LHCN-M2 (cell line): Measurements from ENCODE around the gene PCSK4. TPM values are rescaled to one million over a fixed set of nuclear protein-coding genes. Genes with fewer than 3 reads are reported as not detected.
A peak's percentile ranks its signal among the peaks of the same experiment; 100 is the strongest.

ENCODE experiments used
- DNase-seq: peaks from one replicate; pipeline ENCODE4 v3.0.0-alpha.2; 2012; ENCODE audit warnings: low read depth
- total RNA-seq: library from RNA; depleted of rRNA; stranded (reverse); fragments of >200 nt; gene quantifications from 2 replicates; pipeline ENCODE4 v1.2.3, GENCODE V29; 2014

Gene PCSK4
- total RNA-seq, 1 experiment from 2014 or later = 5.4 TPM

DNA sequence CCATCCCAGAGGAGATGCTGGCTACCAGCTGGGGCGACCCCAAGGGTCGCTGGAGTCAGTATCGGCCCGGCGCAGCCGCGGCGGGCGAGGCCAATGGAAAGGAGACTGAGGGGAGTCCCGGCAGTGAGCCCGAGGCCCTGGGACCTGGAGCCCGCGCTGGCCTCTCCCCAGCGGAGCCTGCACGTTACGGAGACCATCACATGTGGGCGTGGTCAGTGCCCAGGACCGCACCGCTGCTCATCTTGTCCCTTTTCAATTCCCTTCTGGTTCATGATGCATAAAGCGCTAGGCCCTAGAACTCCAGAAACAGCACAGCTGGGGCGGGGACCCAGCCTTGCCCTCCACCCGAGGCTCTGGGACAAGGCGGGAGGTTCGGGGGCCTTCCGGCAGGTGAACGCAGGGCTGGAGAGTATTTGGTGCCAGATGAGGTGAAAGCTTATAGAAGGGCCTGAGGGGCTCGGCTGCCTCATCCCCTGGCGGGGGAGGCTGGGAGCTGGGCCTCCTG lies 19.1 kb downstream of the PCSK4 start:
- no peak for DNase-seq

DNA sequence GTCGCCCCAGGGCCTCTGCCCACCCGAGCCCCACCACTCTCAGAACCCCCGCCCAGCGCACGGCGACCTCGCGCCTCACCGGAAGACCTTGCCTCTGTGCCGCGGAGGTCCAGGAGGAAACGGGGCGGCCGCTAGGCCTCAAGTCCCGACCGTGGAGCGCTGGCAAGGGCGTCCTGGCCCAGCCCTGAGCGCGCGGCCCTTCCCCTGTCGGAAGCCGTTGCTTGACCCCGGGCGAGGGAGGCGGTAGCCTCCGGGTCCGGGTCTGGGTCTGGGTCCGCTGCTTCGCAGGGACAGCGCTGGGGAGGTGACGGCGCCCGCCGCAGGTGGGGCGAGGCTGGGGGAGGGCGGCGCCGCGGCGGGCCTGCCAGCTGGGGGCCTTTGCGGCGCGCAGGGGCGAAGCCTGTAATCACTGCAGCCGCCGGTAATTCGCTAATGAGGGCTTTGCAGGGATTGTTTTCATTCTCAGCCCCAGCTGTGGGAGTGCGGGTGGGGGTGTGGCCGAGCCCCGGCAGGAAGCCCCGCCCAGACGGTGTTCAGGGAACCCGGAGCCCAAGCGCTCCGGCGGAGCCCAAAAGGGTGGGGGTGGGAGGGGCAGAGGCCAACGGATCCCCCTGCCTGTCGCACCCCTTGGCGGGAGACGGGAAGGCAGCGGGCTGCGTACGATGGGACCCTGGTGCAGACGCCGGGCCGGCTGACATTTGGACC lies 19.7 kb downstream of the PCSK4 start:
- DNase-seq = no peak

DNA sequence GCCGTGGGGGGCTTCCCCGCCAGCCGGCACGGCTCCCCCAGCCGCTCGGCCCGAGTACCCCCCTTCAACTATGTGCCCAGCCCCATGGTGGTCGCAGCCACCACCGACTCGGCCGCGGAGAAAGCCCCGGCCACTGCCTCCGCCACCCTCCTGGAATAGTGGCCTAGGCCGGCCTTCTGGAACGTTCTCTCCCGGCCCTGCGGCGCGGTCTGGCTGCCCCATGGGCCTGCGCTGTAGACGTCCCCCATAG lies 20.2 kb downstream of the PCSK4 start:
- DNase-seq = no peak

DNA sequence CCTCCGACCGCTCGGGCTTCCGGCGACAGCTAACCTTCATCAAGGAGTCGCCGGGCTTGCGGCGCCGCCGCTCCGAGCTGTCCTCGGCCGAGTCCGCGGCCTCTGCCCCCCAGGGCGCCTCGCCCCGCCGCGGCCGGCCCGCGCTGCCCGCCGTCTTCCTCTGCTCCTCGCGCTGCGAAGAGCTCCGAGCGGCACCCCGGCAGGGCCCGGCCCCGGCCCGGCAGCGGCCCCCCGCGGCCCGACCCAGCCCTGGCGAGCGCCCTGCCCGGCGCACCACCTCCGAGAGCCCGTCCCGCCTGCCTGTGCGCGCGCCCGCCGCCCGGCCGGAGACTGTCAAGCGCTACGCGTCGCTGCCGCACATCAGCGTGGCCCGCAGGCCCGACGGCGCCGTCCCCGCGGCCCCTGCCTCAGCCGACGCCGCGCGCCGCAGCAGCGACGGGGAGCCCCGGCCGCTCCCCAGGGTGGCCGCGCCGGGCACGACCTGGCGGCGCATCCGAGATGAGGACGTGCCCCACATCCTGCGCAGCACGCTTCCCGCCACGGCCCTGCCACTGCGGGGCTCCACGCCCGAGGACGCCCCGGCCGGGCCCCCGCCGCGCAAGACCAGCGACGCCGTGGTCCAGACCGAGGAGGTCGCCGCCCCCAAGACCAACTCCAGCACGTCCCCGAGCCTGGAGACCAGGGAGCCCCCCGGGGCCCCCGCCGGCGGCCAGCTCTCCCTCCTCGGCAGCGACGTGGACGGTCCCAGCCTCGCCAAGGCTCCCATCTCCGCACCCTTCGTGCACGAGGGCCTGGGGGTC lies 20.7 kb downstream of the PCSK4 start:
- no peak for DNase-seq

DNA sequence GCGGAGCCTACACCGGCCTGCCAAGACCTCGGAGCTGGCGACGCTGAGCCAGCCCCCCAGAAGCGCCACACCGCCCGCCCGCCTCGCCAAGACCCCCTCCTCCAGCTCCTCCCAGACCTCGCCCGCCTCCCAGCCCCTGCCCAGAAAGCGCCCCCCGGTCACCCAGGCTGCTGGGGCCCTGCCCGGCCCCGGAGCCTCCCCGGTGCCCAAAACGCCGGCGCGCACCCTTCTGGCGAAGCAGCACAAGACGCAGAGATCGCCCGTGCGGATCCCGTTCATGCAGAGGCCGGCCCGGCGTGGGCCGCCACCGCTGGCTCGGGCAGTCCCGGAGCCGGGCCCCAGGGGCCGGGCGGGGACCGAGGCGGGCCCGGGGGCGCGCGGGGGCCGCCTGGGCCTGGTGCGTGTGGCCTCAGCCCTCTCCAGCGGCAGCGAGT lies 21.3 kb downstream of the PCSK4 start:
- DNase-seq = peak; percentile 38

DNA sequence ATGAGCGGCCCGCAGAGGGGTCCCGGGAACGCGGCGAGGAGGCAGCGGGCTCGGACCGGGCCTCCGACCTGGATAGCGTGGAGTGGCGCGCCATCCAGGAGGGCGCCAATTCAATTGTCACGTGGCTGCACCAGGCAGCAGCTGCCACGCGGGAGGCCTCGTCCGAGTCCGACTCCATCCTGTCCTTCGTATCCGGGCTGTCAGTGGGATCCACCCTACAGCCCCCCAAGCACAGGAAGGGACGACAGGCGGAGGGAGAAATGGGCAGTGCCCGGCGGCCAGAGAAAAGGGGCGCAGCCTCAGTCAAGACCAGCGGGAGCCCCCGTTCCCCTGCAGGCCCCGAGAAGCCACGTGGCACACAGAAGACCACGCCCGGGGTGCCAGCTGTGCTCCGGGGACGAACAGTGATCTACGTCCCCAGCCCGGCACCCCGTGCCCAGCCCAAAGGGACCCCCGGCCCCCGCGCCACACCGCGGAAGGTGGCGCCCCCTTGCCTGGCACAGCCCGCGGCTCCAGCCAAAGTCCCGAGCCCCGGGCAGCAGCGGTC lies 21.8 kb downstream of the PCSK4 start:
- no peak for DNase-seq

DNA sequence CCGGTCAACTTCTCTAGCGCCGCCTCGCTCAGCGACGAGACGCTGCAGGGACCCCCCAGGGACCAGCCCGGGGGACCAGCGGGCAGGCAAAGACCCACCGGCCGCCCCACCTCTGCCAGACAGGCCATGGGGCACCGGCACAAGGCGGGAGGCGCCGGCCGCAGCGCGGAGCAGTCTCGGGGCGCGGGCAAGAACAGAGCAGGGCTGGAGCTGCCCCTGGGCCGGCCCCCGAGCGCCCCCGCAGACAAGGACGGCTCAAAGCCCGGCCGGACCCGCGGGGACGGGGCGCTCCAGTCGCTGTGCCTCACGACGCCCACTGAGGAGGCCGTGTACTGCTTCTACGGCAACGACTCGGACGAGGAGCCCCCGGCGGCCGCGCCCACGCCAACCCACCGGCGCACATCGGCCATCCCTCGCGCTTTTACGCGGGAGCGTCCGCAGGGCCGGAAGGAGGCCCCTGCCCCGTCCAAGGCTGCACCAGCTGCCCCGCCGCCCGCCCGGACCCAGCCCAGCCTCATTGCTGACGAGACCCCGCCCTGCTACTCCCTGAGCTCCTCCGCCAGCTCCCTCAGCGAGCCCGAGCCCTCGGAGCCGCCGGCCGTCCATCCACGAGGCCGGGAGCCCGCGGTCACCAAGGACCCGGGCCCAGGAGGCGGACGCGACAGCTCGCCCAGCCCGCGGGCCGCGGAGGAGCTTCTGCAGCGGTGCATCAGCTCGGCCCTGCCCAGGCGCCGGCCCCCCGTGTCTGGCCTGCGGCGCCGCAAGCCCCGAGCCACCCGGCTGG lies 22.5 kb downstream of the PCSK4 start:
- DNase-seq = no peak

DNA sequence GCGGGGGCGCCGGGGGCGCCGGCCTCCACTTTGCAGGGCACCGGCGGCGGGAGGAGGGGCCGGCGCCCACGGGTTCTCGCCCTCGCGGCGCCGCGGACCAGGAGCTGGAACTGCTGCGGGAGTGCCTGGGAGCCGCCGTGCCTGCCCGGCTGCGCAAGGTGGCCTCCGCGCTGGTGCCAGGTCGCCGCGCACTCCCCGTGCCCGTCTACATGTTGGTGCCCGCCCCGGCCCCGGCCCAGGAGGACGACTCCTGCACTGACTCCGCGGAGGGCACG lies 23.0 kb downstream of the PCSK4 start:
- no peak for DNase-seq

DNA sequence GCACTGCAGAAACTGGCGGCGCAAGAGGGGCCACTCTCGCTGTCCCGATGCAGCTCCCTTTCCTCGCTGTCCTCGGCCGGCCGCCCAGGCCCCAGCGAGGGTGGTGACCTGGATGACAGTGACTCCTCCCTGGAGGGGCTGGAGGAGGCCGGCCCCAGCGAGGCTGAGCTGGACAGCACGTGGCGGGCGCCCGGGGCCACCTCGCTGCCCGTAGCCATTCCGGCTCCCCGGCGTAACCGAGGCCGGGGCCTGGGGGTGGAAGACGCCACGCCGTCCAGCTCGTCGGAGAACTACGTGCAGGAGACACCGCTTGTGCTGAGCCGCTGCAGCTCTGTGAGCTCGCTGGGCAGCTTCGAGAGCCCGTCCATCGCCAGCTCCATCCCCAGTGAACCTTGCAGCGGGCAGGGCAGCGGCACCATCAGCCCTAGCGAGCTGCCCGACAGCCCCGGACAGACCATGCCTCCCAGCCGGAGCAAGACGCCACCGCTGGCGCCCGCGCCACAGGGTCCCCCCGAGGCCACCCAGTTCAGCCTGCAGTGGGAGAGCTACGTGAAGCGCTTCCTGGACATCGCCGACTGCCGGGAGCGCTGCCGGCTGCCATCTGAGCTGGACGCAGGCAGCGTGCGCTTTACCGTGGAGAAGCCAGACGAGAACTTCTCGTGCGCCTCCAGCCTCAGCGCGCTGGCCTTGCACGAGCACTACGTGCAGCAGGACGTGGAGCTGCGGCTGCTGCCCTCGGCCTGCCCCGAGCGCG lies 23.5 kb downstream of the PCSK4 start:
- no peak for DNase-seq

DNA sequence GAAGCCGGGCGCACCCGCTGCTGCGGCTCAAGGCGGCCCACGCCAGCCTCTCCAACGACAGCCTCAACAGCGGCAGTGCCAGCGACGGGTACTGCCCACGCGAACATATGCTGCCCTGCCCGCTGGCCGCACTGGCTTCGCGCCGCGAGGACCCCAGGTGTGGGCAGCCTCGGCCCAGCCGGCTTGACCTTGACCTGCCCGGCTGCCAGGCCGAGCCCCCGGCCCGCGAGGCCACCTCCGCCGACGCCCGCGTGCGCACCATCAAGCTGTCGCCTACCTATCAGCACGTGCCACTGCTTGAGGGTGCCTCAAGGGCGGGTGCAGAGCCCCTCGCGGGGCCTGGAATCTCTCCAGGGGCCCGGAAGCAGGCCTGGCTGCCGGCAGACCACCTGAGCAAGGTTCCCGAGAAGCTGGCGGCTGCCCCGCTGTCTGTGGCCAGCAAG lies 24.1 kb downstream of the PCSK4 start:
- DNase-seq = no peak

DNA sequence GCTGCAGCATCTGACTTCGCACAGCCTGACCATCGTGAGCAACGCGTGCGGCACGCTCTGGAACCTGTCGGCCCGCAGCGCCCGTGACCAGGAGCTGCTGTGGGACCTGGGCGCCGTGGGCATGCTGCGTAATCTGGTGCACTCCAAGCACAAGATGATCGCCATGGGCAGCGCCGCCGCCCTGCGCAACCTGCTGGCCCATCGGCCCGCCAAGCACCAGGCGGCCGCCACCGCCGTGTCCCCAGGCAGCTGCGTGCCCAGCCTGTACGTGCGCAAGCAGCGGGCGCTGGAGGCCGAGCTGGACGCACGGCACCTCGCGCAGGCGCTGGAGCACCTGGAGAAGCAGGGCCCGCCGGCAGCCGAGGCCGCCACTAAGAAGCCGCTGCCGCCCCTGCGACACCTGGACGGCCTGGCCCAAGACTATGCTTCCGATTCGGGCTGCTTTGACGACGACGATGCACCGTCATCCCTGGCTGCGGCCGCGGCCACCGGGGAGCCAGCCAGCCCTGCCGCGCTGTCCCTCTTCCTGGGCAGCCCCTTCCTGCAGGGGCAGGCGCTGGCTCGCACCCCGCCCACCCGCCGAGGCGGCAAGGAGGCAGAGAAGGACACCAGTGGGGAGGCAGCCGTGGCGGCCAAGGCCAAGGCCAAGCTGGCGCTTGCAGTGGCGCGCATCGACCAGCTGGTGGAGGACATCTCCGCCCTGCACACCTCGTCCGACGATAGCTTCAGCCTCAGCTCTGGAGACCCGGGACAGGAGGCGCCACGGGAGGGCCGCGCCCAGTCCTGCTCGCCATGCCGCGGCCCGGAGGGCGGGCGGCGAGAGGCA lies 24.7 kb downstream of the PCSK4 start:
- no peak for DNase-seq

DNA sequence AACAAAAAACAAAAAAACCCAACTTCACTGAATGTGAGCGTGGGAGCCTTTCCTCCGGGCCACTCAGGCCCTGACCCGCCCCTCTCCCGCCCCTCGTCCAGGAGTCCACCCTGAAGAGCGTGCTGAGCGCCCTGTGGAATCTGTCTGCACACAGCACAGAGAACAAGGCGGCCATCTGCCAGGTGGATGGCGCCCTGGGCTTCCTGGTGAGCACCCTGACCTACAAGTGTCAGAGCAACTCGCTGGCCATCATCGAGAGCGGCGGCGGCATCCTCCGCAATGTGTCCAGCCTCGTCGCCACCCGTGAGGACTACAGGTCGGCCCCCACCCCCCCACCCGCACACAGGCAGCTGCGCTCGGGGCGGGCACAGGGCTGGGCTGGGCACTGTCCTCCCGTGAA lies 28.3 kb downstream of the PCSK4 start:
- DNase-seq = no peak

DNA sequence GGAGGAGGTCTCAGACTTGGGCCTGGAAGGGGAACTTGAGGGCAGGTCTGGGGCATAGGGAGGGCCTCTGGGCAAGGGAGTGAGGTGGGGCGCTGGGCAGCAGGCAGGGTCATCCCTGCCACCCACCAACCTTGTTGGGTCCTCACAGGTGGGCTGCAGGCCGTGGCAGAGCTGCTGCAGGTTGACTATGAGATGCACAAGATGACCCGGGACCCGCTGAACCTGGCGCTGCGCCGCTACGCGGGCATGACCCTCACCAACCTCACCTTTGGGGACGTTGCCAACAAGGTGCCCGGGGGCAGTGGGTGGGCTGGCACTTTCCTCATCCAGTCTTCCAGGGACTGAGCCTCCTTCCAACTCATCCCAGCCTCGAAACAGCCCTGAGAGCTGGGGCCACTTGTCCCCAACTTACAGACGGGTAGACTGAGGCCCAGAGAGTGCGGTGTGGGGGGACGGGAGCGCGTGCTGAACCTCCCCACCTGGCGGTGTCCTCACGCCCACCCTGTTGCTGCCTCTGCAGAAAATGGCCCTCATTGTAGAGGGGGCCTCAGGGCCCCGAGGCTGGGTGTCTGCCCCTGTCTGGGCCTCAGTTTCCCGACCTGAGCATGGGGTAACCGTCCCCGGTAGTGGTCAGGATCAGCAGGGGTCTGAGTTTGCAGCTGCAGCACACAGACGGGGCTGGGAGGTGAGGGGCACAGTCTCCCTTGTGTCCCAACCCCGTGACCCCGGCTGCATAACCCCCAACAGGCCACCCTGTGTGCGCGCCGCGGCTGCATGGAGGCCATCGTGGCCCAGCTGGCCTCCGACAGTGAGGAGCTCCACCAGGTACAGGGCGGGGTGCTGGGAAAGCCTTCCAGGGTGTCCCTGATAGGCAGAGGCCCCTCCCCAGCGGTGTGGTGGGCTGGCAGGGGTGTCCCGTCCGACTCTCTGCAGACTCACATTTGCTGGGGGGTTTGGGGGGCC lies 29.8 kb downstream of the PCSK4 start:
- no peak for DNase-seq

DNA sequence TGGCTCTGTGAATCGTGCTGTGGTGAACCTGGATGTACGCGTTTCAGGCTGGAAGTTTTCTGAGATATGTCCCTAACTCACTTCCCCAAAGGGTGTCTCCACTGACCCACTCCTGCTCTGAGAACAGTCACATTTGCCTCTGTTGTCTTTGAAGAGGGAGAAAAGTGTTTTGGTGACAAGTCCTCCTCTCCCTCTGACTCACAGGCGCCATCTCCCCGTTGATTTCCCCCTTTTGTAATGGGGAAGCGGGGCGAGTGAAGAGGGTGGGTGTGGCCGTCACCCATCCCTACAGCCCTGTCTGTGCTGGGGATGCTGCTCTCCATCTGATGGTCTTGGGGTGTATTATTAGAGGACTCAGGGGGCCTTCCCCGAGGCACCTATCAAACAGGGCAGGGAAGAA lies 30.7 kb downstream of the PCSK4 start:
- no peak for DNase-seq

DNA sequence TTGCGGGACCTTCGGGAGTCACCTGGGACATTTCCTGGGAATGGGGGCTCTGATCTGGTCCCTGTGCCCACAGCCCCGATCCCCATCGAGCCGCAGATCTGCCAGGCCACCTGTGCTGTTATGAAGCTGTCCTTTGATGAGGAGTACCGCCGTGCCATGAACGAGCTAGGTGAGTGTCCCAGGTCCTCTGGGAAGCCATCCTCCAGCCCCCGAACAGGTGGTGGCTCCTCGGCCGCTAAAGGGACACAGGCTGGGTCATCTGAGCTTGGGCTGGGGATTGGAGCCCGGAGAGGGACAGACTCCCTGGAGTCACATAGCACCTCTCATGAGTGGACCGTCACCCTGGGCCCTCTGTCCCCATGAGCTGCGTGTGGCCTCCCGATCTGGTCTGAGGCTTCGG lies 32.3 kb downstream of the PCSK4 start:
- no peak for DNase-seq

DNA sequence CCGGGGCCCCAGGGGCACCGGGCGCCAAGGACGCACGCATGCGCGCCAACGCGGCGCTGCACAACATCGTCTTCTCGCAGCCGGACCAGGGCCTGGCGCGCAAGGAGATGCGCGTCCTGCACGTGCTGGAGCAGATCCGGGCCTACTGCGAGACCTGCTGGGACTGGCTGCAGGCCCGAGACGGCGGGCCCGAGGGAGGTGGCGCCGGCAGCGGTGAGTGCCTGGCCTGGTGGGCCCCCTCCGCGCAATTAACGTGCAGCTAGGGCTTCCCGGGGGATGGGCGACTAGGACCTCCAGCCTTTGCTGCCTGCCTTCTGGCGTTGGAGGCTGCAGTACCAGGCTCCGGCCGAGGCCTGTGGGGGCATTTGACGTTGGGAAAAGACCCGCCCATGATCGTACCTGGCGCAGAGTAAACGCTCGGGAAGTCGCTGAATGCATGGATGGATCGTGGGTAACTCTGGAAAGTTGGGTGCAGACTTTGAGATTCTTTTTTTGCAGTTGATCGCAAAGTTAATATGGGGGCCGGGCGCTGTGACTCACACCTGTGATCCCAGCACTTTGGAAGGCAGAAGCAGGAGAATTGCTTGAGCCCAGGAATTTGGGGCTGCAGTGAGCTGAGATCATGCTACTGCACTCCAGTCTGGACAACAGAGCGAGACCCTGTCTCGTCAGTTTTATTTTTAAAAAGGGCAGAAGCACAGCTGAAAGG lies 33.0 kb downstream of the PCSK4 start:
- DNase-seq = no peak

DNA sequence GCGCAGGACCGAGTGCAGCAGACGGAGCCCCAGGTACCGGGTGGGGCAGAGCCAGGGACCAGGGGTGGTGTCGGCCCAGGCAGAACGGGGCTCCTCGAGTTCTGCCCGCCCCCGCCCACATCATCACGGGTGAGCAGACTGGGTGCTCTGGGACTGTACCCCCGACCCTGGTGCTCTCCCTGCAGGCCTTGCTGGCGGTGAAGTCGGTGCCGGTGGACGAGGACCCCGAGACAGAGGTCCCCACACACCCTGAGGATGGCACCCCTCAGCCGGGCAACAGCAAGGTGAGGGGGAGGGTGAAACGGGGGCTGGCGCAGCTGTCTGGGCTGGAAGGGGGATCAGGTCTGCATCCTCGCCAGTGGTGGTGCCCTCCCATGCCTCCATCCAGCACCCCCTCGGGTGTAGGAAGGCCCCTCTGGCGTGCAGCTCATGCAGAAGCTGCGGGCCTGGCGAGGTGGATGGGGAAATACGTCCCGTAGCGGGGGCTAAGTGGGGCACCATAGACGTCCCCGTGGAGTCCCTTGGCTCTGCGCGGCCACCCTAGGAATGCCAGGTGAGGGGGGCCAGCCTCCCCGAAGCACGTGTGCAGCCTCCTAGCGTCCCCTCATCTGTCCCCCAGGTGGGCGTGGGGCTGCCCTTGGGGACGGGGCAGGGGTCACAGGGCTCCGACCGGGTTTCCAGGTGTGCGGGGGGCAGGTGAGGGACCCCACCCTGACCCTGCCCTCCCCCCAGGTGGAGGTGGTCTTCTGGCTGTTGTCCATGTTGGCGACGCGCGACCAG lies 33.8 kb downstream of the PCSK4 start:
- DNase-seq = no peak
